Duodenal mucosa (tissue), 2 donors: ENCODE measurements around the gene MAMDC4.
"Not testable (repeated sequence)": the region's sequence is repeated elsewhere in the genome, so short reads cannot be mapped to it uniquely, and the experiment has no call there.

Experiments used
- H3K27ac ChIP-seq: one replicate; pipeline ENCODE4 v1.7.0; 2013; ENCODE audit warnings: low read depth, low read length
- H3K27me3 ChIP-seq, 2 donors: one replicate each; pipeline ENCODE4 v1.7.0; 2013; ENCODE audit warnings: low read length in 2 of 2, control low read depth in 1 of 2; ENCODE audit not compliant: insufficient read depth in 2 of 2, control insufficient read depth in 1 of 2
- H3K36me3 ChIP-seq, 2 donors: one replicate each; pipeline ENCODE4 v1.7.0; 2013; ENCODE audit warnings: low read length in 2 of 2, control low read depth in 1 of 2; ENCODE audit not compliant: insufficient read depth in 2 of 2, control insufficient read depth in 1 of 2
- H3K4me1 ChIP-seq, 2 donors: one replicate each; pipeline ENCODE4 v1.7.0; 2013; ENCODE audit warnings: low read length in 2 of 2, control low read depth in 1 of 2; ENCODE audit not compliant: insufficient read depth in 2 of 2, control insufficient read depth in 1 of 2
- H3K4me3 ChIP-seq, 2 donors: one replicate each; pipeline ENCODE4 v1.7.0; 2013; ENCODE audit warnings: low read length in 2 of 2, low read depth in 1 of 2
- H3K9ac ChIP-seq, 2 donors: one replicate each; pipeline ENCODE4 v1.7.0; 2013; ENCODE audit warnings: low read length in 2 of 2, low read depth in 1 of 2
- H3K9me3 ChIP-seq, 2 donors: one replicate each; pipeline ENCODE4 v1.7.0; 2013; ENCODE audit warnings: low read length in 2 of 2, control low read depth in 1 of 2; ENCODE audit not compliant: control insufficient read depth in 1 of 2

Gene MAMDC4

GRCh38 chr9:136851941-136852663 lies at the start of gene MAMDC4:
Gene MAMDC4, plus strand, starts transcription at chr9:136852346. Its CDS starts 71 bp downstream, at chr9:136852417.
- H3K27ac ChIP-seq, result no peak within 1 kb of the TSS
- no peak within 1 kb of the TSS for H3K4me3 ChIP-seq
- peaks cover 35 to 47% of the 10 kb centered on the region in 2 donors for H3K4me1 ChIP-seq
- no peaks in the 10 kb centered on the region for H3K27me3 ChIP-seq
- H3K9me3 ChIP-seq, result no peaks in the 10 kb centered on the region
- H3K9ac ChIP-seq, result no peak within 1 kb of the TSS
- no peaks in the 10 kb centered on the region for H3K36me3 ChIP-seq

- H3K4me1 ChIP-seq, result peaks cover 28 to 34% of the 10 kb centered on the region in 2 donors
- H3K9me3 ChIP-seq, H3K27ac ChIP-seq, H3K27me3 ChIP-seq, H3K4me3 ChIP-seq, H3K9ac ChIP-seq, H3K36me3 ChIP-seq: not testable (repeated sequence)
Observed at GRCh38 chr9:136803009-136803550, 49.1 kb upstream of the MAMDC4 start.

- H3K27me3 ChIP-seq, result peaks cover 5 to 6% of the 10 kb centered on the region in 2 donors
- H3K9me3 ChIP-seq, result no peaks in the 10 kb centered on the region
- H3K27ac ChIP-seq, result no peak overlapping the region
- no peak overlapping the region for H3K9ac ChIP-seq
- no peak overlapping the region for H3K4me3 ChIP-seq
- H3K4me1 ChIP-seq, result peaks cover 24 to 33% of the 10 kb centered on the region in 2 donors
- no peaks in the 10 kb centered on the region for H3K36me3 ChIP-seq
Observed at GRCh38 chr9:136803551-136804508, 48.3 kb upstream of the MAMDC4 start.

GRCh38 chr9:136804509-136805206 lies 47.5 kb upstream of the MAMDC4 start:
- no peaks in the 10 kb centered on the region for H3K36me3 ChIP-seq
- no peak overlapping the region for H3K27ac ChIP-seq
- no peak overlapping the region for H3K4me3 ChIP-seq
- H3K9ac ChIP-seq, result no peak overlapping the region
- H3K27me3 ChIP-seq, result no peaks in the 10 kb centered on the region
- H3K4me1 ChIP-seq, result peaks cover 20 to 34% of the 10 kb centered on the region in 2 donors
- H3K9me3 ChIP-seq, result no peaks in the 10 kb centered on the region

- peaks cover 0 to 2% of the 10 kb centered on the region in 2 donors for H3K36me3 ChIP-seq
- no peaks in the 10 kb centered on the region for H3K9me3 ChIP-seq
- H3K4me3 ChIP-seq, result no peak overlapping the region
- peaks cover 23 to 36% of the 10 kb centered on the region in 2 donors for H3K4me1 ChIP-seq
- no peak overlapping the region for H3K27ac ChIP-seq
- H3K27me3 ChIP-seq, result no peaks in the 10 kb centered on the region
- H3K9ac ChIP-seq, result no peak overlapping the region
Observed at GRCh38 chr9:136805207-136805740, 46.9 kb upstream of the MAMDC4 start.

GRCh38 chr9:136806067-136806466 lies 46.1 kb upstream of the MAMDC4 start:
- Histone ChIP-seq H3K9ac (no peak overlapping the region), H3K4me3 (no peak overlapping the region), H3K9me3 (no peaks in the 10 kb centered on the region)

GRCh38 chr9:136806631-136807201 lies 45.4 kb upstream of the MAMDC4 start:
- Histone ChIP-seq H3K36me3 (peaks cover 0 to 8% of the 10 kb centered on the region in 2 donors), H3K4me1 (peaks cover 16 to 29% of the 10 kb centered on the region in 2 donors), H3K9ac (peak overlapping the region; percentile 65 to 82), H3K27me3 (no peaks in the 10 kb centered on the region), H3K9me3 (no peaks in the 10 kb centered on the region), H3K27ac (peak overlapping the region; percentile 89), H3K4me3 (peak overlapping the region; percentile 70 to 80)

More at GRCh38 chr9:136806067-136806466, 46.1 kb upstream of the MAMDC4 start:
- Histone ChIP-seq H3K36me3 (peaks cover 0 to 7% of the 10 kb centered on the region in 2 donors), H3K27ac (no peak overlapping the region), H3K4me1 (peaks cover 16 to 29% of the 10 kb centered on the region in 2 donors), H3K27me3 (no peaks in the 10 kb centered on the region)

GRCh38 chr9:136807281-136808074 lies 44.7 kb upstream of the MAMDC4 start, which contains the start of gene RABL6:
Gene RABL6, plus strand, starts transcription at chr9:136807948. Its CDS starts 249 bp downstream, at chr9:136808197.
- Histone ChIP-seq H3K27ac (peak within 1 kb of the TSS; percentile 89), H3K4me3 (peak within 1 kb of the TSS; percentile 75 to 80), H3K27me3 (no peaks in the 10 kb centered on the region), H3K9me3 (no peaks in the 10 kb centered on the region), H3K9ac (peak within 1 kb of the TSS; percentile 65 to 82), H3K4me1 (peaks cover 16 to 29% of the 10 kb centered on the region in 2 donors), H3K36me3 (peaks cover 0 to 8% of the 10 kb centered on the region in 2 donors)
